Lower lobe of right lung (tissue), 2 donors: ENCODE measurements around the gene PRCD. TPM values are rescaled to one million over a fixed set of nuclear protein-coding genes. Genes with fewer than 3 reads are reported as not detected.

ENCODE experiments used
- ATAC-seq, 2 donors: fragments of 200-7000 bp; cut with Tn5 transposase; one replicate each; pipeline ENCODE4 v1.9.1; 2020 to 2022; ENCODE audit warnings: mild to moderate bottlenecking in 2 of 2, moderate library complexity in 2 of 2
- DNase-seq: peaks from one replicate; pipeline ENCODE4 v3.0.0-alpha.2; 2020
- H3K27ac ChIP-seq: fragments of 200-600 bp; one replicate; pipeline ENCODE4 v1.8.0; 2022
- H3K27me3 ChIP-seq: fragments of 200-600 bp; one replicate; pipeline ENCODE4 v1.8.0; 2022; ENCODE audit warnings: low read depth
- H3K36me3 ChIP-seq: fragments of 200-600 bp; one replicate; pipeline ENCODE4 v1.8.0; 2022; ENCODE audit warnings: mild to moderate bottlenecking
- H3K4me1 ChIP-seq: fragments of 200-600 bp; one replicate; pipeline ENCODE4 v1.8.0; 2022
- H3K4me3 ChIP-seq: fragments of 200-600 bp; one replicate; pipeline ENCODE4 v1.8.0; 2022; ENCODE audit warnings: mild to moderate bottlenecking
- H3K9me3 ChIP-seq: fragments of 200-600 bp; one replicate; pipeline ENCODE4 v1.8.0; 2022
- CTCF ChIP-seq: fragments of 200-600 bp; IDR thresholded peaks from one replicate; pipeline ENCODE4 v1.8.0; 2022; ENCODE audit warnings: antibody characterized with exemption, mild to moderate bottlenecking
- intact Hi-C: fragments of 100-400 bp; cut with DNase I; formaldehyde crosslinking; loops from one replicate; pipeline ENCODE4 v1.11.0; 2022
- total RNA-seq: library from RNA; stranded (reverse); fragmentation: NEBNext Ultra II Directional; extraction: Animal tissue kit (Norgen Biotek cat#: 25700); gene quantifications from one replicate; pipeline ENCODE4 v1.2.1, GENCODE V29; 2021
- donor health status: DM: no; HTN: yes; CAD: no; lungs with severe emphysema.

PRCD gene
- total RNA-seq, 1 donor from 2014 or later: 8.2 TPM

DNA sequence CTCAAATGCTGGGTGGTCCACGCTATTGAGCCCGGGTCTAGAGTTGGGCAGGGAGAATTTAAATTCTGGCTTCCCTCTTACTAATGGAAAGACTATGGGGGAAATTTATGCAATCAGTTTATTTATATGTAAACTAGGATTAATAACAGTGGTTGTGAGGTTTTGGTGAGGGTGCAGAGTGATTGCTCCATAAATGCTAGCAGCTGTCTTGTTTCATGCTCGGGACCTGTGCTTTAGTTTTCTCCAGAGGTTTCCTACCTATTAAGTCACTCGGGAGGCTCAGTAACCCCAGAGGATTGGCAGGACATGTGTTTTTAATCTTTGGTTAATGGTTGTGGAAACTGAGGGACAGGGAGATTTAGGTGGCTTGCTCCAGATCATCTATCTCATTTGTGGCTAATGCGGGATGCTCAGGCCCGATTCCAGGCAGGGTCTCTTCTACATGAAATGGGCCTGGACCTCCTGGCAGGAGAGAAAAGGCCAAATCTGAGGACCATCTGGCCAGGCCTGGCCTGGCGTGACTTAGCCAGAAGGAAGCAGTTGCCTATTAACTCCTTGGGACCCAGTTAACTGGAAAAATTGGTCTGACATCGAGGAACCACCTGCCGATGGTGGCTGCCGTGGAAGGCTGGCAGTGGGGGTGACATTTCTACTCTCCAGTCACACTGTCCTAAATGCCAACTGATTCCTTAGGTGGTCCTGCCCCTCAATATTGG, 2.1 kb downstream of the PRCD start:
- Histone ChIP-seq H3K36me3 (no peaks in the 10 kb centered on the region), H3K27ac (no peak overlapping the region), H3K4me1 (peaks cover 84% of the 10 kb centered on the region), H3K4me3 (no peak overlapping the region), H3K27me3 (peaks cover 16% of the 10 kb centered on the region), H3K9me3 (no peaks in the 10 kb centered on the region)
- no peak for TF ChIP-seq CTCF
- no peak for DNase-seq
- intact Hi-C loops: no loop called here
- no peak for ATAC-seq

- DNase-seq: no peak
- intact Hi-C loops: no loop called here
- Histone ChIP-seq H3K4me3 (no peak overlapping the region), H3K4me1 (peaks cover 83% of the 10 kb centered on the region), H3K27me3 (peaks cover 12% of the 10 kb centered on the region), H3K36me3 (no peaks in the 10 kb centered on the region), H3K9me3 (no peaks in the 10 kb centered on the region), H3K27ac (no peak overlapping the region)
- no peak for ATAC-seq
- no peak for TF ChIP-seq CTCF
These were observed 2.7 kb downstream of the PRCD start for GRCh38 chr17:76542566-76542971.

DNA sequence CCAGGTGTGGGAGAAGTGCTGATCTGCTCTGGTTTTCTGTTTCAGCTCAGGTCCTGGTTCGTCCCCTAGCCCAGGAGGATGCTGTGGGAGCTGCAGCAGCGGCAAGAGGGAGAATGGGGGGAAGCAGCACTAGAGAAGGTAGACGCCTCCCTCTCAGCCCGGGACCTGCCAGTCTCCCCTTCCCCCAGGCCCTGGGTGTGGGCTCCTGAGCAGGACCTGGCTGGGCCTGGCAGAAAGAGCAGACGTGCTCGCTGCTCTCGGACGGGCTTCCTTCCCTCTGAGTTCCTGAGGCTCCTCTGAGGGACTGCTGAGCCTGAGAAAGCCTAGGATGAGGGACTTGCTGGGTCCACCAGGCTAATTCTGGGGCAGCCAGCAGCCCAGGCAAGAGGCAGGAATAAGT, 3.1 kb downstream of the PRCD start:
- TF ChIP-seq CTCF: no peak
- ATAC-seq (no peak), DNase-seq (no peak)
- peaks cover 79% of the 10 kb centered on the region for H3K4me1 ChIP-seq
- H3K9me3 ChIP-seq: no peaks in the 10 kb centered on the region
- no peak overlapping the region for H3K4me3 ChIP-seq
- peaks cover 9% of the 10 kb centered on the region for H3K27me3 ChIP-seq
- no peaks in the 10 kb centered on the region for H3K36me3 ChIP-seq
- no peak overlapping the region for H3K27ac ChIP-seq
- intact Hi-C loops: no loop called here

- ATAC-seq: no peak
- Histone ChIP-seq H3K27me3 (peaks cover 4% of the 10 kb centered on the region), H3K4me1 (peaks cover 75% of the 10 kb centered on the region), H3K9me3 (no peaks in the 10 kb centered on the region), H3K36me3 (no peaks in the 10 kb centered on the region), H3K27ac (no peak overlapping the region), H3K4me3 (no peak overlapping the region)
- intact Hi-C loops: no loop called here
- no peak for TF ChIP-seq CTCF
- DNase-seq: no peak
These were observed 3.6 kb downstream of the PRCD start for GRCh38 chr17:76543482-76543825.

DNA sequence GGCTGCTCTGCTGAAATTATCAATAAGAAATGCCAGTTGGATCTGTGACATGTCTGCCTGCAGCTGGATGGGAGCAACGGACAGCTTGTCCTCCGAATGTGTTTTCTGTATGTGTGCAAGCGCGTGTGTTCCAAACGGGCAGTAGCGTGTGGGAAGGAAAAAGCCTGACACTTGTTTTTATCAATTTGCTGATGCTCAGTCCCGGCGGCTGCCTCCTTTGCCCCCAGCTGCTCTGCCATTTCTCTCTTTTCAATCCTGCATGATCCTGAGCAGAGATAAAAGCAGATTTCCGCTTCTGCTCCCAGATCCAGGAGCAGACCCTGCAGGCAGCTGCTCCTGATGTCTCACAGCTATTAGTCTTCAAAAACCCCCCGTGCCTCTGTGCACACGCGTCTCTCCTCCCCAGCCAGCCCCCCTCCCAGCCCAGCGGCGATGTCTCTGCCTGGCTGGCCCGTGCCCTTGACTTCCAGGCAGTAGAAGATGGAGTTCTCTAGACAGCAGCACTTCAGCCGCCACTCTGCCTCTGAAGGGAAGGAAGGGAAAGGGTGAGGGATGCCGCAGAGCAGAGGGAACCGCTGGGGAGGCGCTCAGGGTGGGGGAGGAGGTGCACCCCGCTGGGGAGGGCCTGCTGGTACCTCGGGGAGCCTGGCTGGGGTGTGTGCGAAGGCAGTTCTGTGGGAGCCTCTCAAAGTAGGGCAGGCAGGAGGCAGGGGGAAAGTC, 4.1 kb downstream of the PRCD start:
- H3K27ac ChIP-seq: peak overlapping the region; percentile 58
- no peak for TF ChIP-seq CTCF
- H3K9me3 ChIP-seq: no peaks in the 10 kb centered on the region
- intact Hi-C loops: no loop called here
- H3K36me3 ChIP-seq: no peaks in the 10 kb centered on the region
- ATAC-seq: no peak
- peaks cover 69% of the 10 kb centered on the region for H3K4me1 ChIP-seq
- H3K4me3 ChIP-seq: no peak overlapping the region
- H3K27me3 ChIP-seq: no peaks in the 10 kb centered on the region
- DNase-seq: no peak
